K562 treated with DMSO at 1 percent for 12 hours (cell line): ENCODE measurements around the gene PFN4. TPM values are rescaled to one million over a fixed set of nuclear protein-coding genes. Genes with fewer than 3 reads are reported as not detected.

ENCODE experiments used
- total RNA-seq: library from RNA; unstranded; fragments of 300-600 nt; gene quantifications from 2 replicates; pipeline ENCODE4 v1.2.3, GENCODE V29; 2022; ENCODE audit not compliant: insufficient read depth

Gene PFN4
- total RNA-seq: not detected in 2 replicates

DNA sequence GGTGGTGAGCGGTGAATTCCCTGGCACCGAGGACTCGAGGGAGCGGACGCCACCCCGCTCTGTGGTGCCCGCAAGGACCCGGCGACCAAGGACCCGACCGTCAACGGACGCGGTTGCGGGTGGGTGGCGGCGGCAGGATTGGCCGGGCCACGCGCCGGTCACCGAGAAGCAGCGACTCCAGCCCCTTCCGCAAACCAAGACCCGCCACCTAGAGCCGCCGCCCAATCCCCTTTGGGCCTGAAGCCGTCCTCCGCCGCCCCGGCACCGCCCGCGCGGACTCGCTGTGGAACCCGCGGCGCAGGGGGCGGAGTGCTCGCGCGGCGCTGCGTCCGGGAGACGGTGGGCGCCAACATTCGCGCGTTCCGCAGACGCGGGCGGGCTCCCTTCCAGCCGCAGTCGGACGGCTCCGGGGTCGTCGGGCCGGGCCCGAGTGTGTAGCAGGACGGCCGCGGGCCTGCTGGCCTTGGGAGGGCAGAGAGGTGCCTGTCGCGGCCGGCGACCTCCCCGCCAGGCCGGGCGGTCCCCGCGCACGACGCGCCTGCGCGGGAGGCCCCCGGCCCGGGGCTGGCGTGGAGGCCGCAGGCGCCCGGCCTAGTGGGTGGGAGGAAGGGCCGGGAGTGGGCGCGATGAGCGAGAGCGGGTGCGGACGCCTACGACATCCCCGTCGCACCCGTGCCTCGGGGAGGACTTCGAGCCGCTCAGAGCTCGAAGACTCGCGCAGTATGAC lies at the start of gene PFN4, which contains the start of gene FAM228B:
Gene PFN4 (minus strand): TSS at position 140 of the 727 bp plus-strand sequence. CDS start 799 bp downstream, outside the sequence.
Gene FAM228B (plus strand): TSS at position 275 of the 727 bp plus-strand sequence. CDS start 893 bp downstream, outside the sequence.

GRCh38 chr2:24084386-24085199 lies 38.5 kb downstream of the PFN4 start, which contains the start of gene TP53I3:
TSS of gene TP53I3 (minus strand) at chr2:24084834. CDS start at chr2:24084326, 508 bp downstream.

DNA sequence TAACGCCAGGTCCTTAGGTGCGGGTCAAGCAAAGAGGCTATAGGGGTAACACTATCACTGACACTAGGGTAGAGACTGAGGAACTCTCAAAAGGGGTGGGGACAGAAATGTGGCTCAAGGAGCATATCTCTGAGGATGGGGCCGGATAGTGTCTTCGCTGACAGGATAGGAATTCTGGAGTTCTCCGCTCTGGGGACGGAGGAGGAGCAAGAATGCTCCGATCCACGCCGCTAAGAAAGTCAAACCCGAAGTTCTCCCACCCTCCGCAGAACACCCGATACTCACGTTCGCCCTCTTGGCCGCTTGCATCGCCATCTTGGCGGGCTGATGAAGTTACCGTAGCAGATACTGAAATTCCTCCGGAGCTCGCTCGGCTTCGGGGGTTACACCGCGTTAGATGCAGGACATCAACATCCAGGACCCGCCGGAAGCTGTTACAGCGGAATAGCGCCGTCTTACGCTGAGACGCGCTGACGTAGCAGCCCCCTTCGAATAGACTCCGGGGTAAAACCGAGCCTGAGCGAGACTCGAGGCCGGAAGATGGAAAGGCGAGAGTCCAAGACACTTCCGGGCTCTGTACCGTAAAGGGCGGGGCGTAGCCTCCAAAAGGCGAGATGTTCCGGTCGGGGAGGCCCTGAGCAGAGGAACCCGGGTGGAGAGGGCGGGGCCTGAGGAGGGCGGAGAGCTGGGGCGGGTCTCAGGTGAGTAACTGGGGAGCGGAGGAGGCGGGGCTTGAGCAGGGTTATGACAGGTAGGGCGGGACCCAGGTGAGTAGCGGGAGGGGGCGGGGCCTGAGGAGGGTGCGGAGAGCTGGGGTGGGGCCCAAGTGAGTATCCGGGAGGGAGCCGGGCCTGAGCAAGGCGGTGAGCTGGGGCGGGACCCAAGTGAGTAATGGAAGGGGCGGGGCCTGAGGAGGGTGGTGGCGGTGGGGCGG lies 47.0 kb downstream of the PFN4 start, which contains the start of gene SF3B6:
Gene SF3B6 (minus strand): TSS at position 412 of the 934 bp plus-strand sequence. CDS start 97 bp downstream, at position 315.

Other genes starting within 250 kb of the PFN4 start
- 1.8 and 11.6 TPM in 2 replicates for gene ATAD2B, start 196.2 kb downstream of the PFN4 start, total RNA-seq
- gene UBXN2A, start 182.9 kb downstream of the PFN4 start, total RNA-seq: 7.0 and 14.9 TPM in 2 replicates
- 2.8 and 3.8 TPM in 2 replicates for gene MFSD2B, start 113.2 kb downstream of the PFN4 start, total RNA-seq
- 3.7 and 15.0 TPM in 2 replicates for gene WDCP, start 75.9 kb downstream of the PFN4 start, total RNA-seq
- gene FKBP1B, start 73.6 kb downstream of the PFN4 start, total RNA-seq: 2.0 and 6.3 TPM in 2 replicates
- gene SF3B6, start 47.0 kb downstream of the PFN4 start, total RNA-seq: 161 and 189 TPM in 2 replicates
- 17.3 and 18.4 TPM in 2 replicates for gene TP53I3, start 38.5 kb downstream of the PFN4 start, total RNA-seq
- 1.5 and 4.3 TPM in 2 replicates for gene FAM228B, start 135 bp upstream of the PFN4 start, total RNA-seq
- not detected in 2 replicates for gene FAM228A, start 51.7 kb upstream of the PFN4 start, total RNA-seq
- gene ITSN2, start 237.2 kb upstream of the PFN4 start, total RNA-seq: 9.8 and 24.0 TPM in 2 replicates